SU-DHL-6 (cell line): Measurements from ENCODE around the gene ZRSR2.

Experiments
- EZH2phosphoT487 ChIP-seq: fragments of 200-600 bp; sonication (generic), shearing (Covaris generic); conservative IDR thresholded peaks from 2 replicates; pipeline ENCODE4 v1.6.1; 2018; ENCODE audit warnings: mild to moderate bottlenecking, antibody characterized with exemption, low read length, moderate library complexity, mixed read lengths
- TF ChIP-seq, protein P1 (sequence below): fragments of 200-600 bp; sonication (generic); IDR thresholded peaks from one replicate; pipeline ENCODE4 v1.5.1; 2017; ENCODE audit warnings: antibody characterized with exemption, mild to moderate bottlenecking, low read length, moderate library complexity; ENCODE audit not compliant: insufficient read depth, poor library complexity, severe bottlenecking

GRCh38 chrX:15854712-15855567, 64.7 kb downstream of the ZRSR2 start, which contains the start of gene AP1S2:
- TF ChIP-seq, protein P1, sequence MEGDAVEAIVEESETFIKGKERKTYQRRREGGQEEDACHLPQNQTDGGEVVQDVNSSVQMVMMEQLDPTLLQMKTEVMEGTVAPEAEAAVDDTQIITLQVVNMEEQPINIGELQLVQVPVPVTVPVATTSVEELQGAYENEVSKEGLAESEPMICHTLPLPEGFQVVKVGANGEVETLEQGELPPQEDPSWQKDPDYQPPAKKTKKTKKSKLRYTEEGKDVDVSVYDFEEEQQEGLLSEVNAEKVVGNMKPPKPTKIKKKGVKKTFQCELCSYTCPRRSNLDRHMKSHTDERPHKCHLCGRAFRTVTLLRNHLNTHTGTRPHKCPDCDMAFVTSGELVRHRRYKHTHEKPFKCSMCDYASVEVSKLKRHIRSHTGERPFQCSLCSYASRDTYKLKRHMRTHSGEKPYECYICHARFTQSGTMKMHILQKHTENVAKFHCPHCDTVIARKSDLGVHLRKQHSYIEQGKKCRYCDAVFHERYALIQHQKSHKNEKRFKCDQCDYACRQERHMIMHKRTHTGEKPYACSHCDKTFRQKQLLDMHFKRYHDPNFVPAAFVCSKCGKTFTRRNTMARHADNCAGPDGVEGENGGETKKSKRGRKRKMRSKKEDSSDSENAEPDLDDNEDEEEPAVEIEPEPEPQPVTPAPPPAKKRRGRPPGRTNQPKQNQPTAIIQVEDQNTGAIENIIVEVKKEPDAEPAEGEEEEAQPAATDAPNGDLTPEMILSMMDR: no peak
- TF ChIP-seq EZH2phosphoT487: no peak
